ENCODE data around the gene LIMCH1.

The LIMCH1 gene

GRCh38 chr4:41517747-41518146 is 20.2 kb upstream of the LIMCH1 start:
- Histone ChIP-seq H2AK5ac (ENCODE audit: low read depth, low read length) (no peak overlapping the region), H3K4me1 (ENCODE audit: control insufficient read depth in 2 of 2, insufficient read depth in 1 of 2, low read depth in 1 of 2, low read length in 2 of 2) (peaks cover 0 to 3% of the 10 kb centered on the region in 2 donors), H4K8ac (ENCODE audit: low read depth, low read length) (no peak overlapping the region), H3K79me1 (ENCODE audit: low read depth, low read length) (no peaks in the 10 kb centered on the region), H3K23ac (ENCODE audit: low read depth, low read length, poor library complexity) (no peak overlapping the region), H4K91ac (ENCODE audit: low read depth, low read length, poor library complexity) (no peak overlapping the region), H3K27ac (replicated peaks; ENCODE audit: low read length) (no peak overlapping the region), H3K14ac (ENCODE audit: low read length) (no peak overlapping the region), H3K4ac (ENCODE audit: low read length) (no peak overlapping the region), H3K4me2 (ENCODE audit: insufficient read depth, low read length, poor library complexity, severe bottlenecking) (no peak overlapping the region), H2BK15ac (ENCODE audit: low read length) (no peak overlapping the region), H2BK12ac (ENCODE audit: low read length) (no peak overlapping the region), H3K9ac (ENCODE audit: low read depth, low read length, poor library complexity) (no peak overlapping the region), H2AFZ (ENCODE audit: low read length) (no peak overlapping the region), H3K36me3 (replicated peaks in 1 of 2; ENCODE audit: control insufficient read depth in 2 of 2, insufficient read depth in 2 of 2, low read length in 2 of 2) (no peaks in the 10 kb centered on the region), H3K27me3 (ENCODE audit: control insufficient read depth in 3 of 3, insufficient read depth in 3 of 3, low read depth in 1 of 3, low read length in 3 of 3) (no peaks in the 10 kb centered on the region), H2BK120ac (ENCODE audit: low read depth, low read length) (no peak overlapping the region), H2BK5ac (ENCODE audit: low read length) (no peak overlapping the region), H3K9me3 (replicated peaks in 1 of 2; ENCODE audit: control insufficient read depth in 2 of 2, insufficient read depth in 1 of 2, low read depth in 1 of 2, low read length in 2 of 2) (no peaks in the 10 kb centered on the region), H3K18ac (ENCODE audit: low read length) (no peak overlapping the region), H3K4me3 (ENCODE audit: low read length in 2 of 2) (no peak overlapping the region)
- DNase-seq (ENCODE audit: low spot score), result no peak
- no CpG with 5 or more reads among the region's 1 CpG for WGBS, 2 donors (ENCODE audit: extremely low coverage in 2 of 2, insufficient read length in 2 of 2, insufficient replicate concordance in 1 of 2)

GRCh38 chr4:41524425-41524824 is 13.5 kb upstream of the LIMCH1 start:
- Histone ChIP-seq H3K4me3 (ENCODE audit: low read length in 2 of 2) (no peak overlapping the region), H3K18ac (ENCODE audit: low read length) (no peak overlapping the region), H2BK12ac (ENCODE audit: low read length) (no peak overlapping the region), H3K4me2 (ENCODE audit: insufficient read depth, low read length, poor library complexity, severe bottlenecking) (no peak overlapping the region), H3K9ac (ENCODE audit: low read depth, low read length, poor library complexity) (no peak overlapping the region), H3K36me3 (replicated peaks in 1 of 2; ENCODE audit: control insufficient read depth in 2 of 2, insufficient read depth in 2 of 2, low read length in 2 of 2) (no peaks in the 10 kb centered on the region), H3K4ac (ENCODE audit: low read length) (no peak overlapping the region), H2AK5ac (ENCODE audit: low read depth, low read length) (no peak overlapping the region), H2BK15ac (ENCODE audit: low read length) (no peak overlapping the region), H3K79me1 (ENCODE audit: low read depth, low read length) (no peaks in the 10 kb centered on the region), H3K27ac (replicated peaks; ENCODE audit: low read length) (peak overlapping the region; percentile 14), H3K27me3 (ENCODE audit: control insufficient read depth in 3 of 3, insufficient read depth in 3 of 3, low read depth in 1 of 3, low read length in 3 of 3) (no peaks in the 10 kb centered on the region), H4K91ac (ENCODE audit: low read depth, low read length, poor library complexity) (no peak overlapping the region), H3K23ac (ENCODE audit: low read depth, low read length, poor library complexity) (no peak overlapping the region), H3K14ac (ENCODE audit: low read length) (no peak overlapping the region), H2BK120ac (ENCODE audit: low read depth, low read length) (no peak overlapping the region), H2AFZ (ENCODE audit: low read length) (no peak overlapping the region), H4K8ac (ENCODE audit: low read depth, low read length) (no peak overlapping the region), H2BK5ac (ENCODE audit: low read length) (no peak overlapping the region), H3K4me1 (ENCODE audit: control insufficient read depth in 2 of 2, insufficient read depth in 1 of 2, low read depth in 1 of 2, low read length in 2 of 2) (peaks cover 12% of the 10 kb centered on the region in 2 donors), H3K9me3 (replicated peaks in 1 of 2; ENCODE audit: control insufficient read depth in 2 of 2, insufficient read depth in 1 of 2, low read depth in 1 of 2, low read length in 2 of 2) (no peaks in the 10 kb centered on the region)
- no CpG with 5 or more reads among the region's 4 CpGs for WGBS, 2 donors (ENCODE audit: extremely low coverage in 2 of 2, insufficient read length in 2 of 2, insufficient replicate concordance in 1 of 2)
- DNase-seq (ENCODE audit: low spot score), result no peak

- H3K79me1 ChIP-seq (ENCODE audit: low read depth, low read length), result no peaks in the 10 kb centered on the region
- no peak overlapping the region for H2BK5ac ChIP-seq (ENCODE audit: low read length)
- H4K8ac ChIP-seq (ENCODE audit: low read depth, low read length), result no peak overlapping the region
- DNase-seq (ENCODE audit: low spot score), result peak; percentile 75
- no peak overlapping the region for H3K4me3 ChIP-seq (ENCODE audit: low read length in 2 of 2)
- no peaks in the 10 kb centered on the region for H3K27me3 ChIP-seq (ENCODE audit: control insufficient read depth in 3 of 3, insufficient read depth in 3 of 3, low read depth in 1 of 3, low read length in 3 of 3)
- no peak overlapping the region for H2AK5ac ChIP-seq (ENCODE audit: low read depth, low read length)
- no peak overlapping the region for H3K4me2 ChIP-seq (ENCODE audit: insufficient read depth, low read length, poor library complexity, severe bottlenecking)
- no peak overlapping the region for H2BK15ac ChIP-seq (ENCODE audit: low read length)
- H3K4me1 ChIP-seq (ENCODE audit: control insufficient read depth in 2 of 2, insufficient read depth in 1 of 2, low read depth in 1 of 2, low read length in 2 of 2), result peaks cover 12% of the 10 kb centered on the region in 2 donors
- no peaks in the 10 kb centered on the region for H3K9me3 ChIP-seq (replicated peaks in 1 of 2; ENCODE audit: control insufficient read depth in 2 of 2, insufficient read depth in 1 of 2, low read depth in 1 of 2, low read length in 2 of 2)
- H2AFZ ChIP-seq (ENCODE audit: low read length), result peak overlapping the region; percentile 15
- H3K18ac ChIP-seq (ENCODE audit: low read length), result no peak overlapping the region
- no peak overlapping the region for H2BK120ac ChIP-seq (ENCODE audit: low read depth, low read length)
- no peak overlapping the region for H3K4ac ChIP-seq (ENCODE audit: low read length)
- WGBS, 2 donors (ENCODE audit: extremely low coverage in 2 of 2, insufficient read length in 2 of 2, insufficient replicate concordance in 1 of 2), result no CpG with 5 or more reads among the region's 11 CpGs
- no peak overlapping the region for H3K9ac ChIP-seq (ENCODE audit: low read depth, low read length, poor library complexity)
- H3K27ac ChIP-seq (replicated peaks; ENCODE audit: low read length), result no peak overlapping the region
- no peak overlapping the region for H4K91ac ChIP-seq (ENCODE audit: low read depth, low read length, poor library complexity)
- no peak overlapping the region for H3K23ac ChIP-seq (ENCODE audit: low read depth, low read length, poor library complexity)
- no peak overlapping the region for H3K14ac ChIP-seq (ENCODE audit: low read length)
- H2BK12ac ChIP-seq (ENCODE audit: low read length), result no peak overlapping the region
- H3K36me3 ChIP-seq (replicated peaks in 1 of 2; ENCODE audit: control insufficient read depth in 2 of 2, insufficient read depth in 2 of 2, low read length in 2 of 2), result no peaks in the 10 kb centered on the region
Measured at GRCh38 chr4:41525129-41525528, 12.8 kb upstream of the LIMCH1 start.

GRCh38 chr4:41526628-41527027 is 11.3 kb upstream of the LIMCH1 start:
- H3K9me3 ChIP-seq (replicated peaks in 1 of 2; ENCODE audit: control insufficient read depth in 2 of 2, insufficient read depth in 1 of 2, low read depth in 1 of 2, low read length in 2 of 2), result no peaks in the 10 kb centered on the region
- H3K4me3 ChIP-seq (ENCODE audit: low read length in 2 of 2), result no peak overlapping the region
- H3K14ac ChIP-seq (ENCODE audit: low read length), result no peak overlapping the region
- WGBS, 2 donors (ENCODE audit: extremely low coverage in 2 of 2, insufficient read length in 2 of 2, insufficient replicate concordance in 1 of 2), result no CpG with 5 or more reads among the region's 2 CpGs
- H3K18ac ChIP-seq (ENCODE audit: low read length), result no peak overlapping the region
- no peak overlapping the region for H4K8ac ChIP-seq (ENCODE audit: low read depth, low read length)
- no peak overlapping the region for H2BK12ac ChIP-seq (ENCODE audit: low read length)
- no peak overlapping the region for H3K4me2 ChIP-seq (ENCODE audit: insufficient read depth, low read length, poor library complexity, severe bottlenecking)
- DNase-seq (ENCODE audit: low spot score), result no peak
- H3K4me1 ChIP-seq (ENCODE audit: control insufficient read depth in 2 of 2, insufficient read depth in 1 of 2, low read depth in 1 of 2, low read length in 2 of 2), result peaks cover 12 to 14% of the 10 kb centered on the region in 2 donors
- no peak overlapping the region for H2AK5ac ChIP-seq (ENCODE audit: low read depth, low read length)
- H3K79me1 ChIP-seq (ENCODE audit: low read depth, low read length), result no peaks in the 10 kb centered on the region
- H3K27me3 ChIP-seq (ENCODE audit: control insufficient read depth in 3 of 3, insufficient read depth in 3 of 3, low read depth in 1 of 3, low read length in 3 of 3), result no peaks in the 10 kb centered on the region
- no peak overlapping the region for H3K23ac ChIP-seq (ENCODE audit: low read depth, low read length, poor library complexity)
- no peak overlapping the region for H3K27ac ChIP-seq (replicated peaks; ENCODE audit: low read length)
- no peak overlapping the region for H4K91ac ChIP-seq (ENCODE audit: low read depth, low read length, poor library complexity)
- no peak overlapping the region for H2BK5ac ChIP-seq (ENCODE audit: low read length)
- H3K36me3 ChIP-seq (replicated peaks in 1 of 2; ENCODE audit: control insufficient read depth in 2 of 2, insufficient read depth in 2 of 2, low read length in 2 of 2), result no peaks in the 10 kb centered on the region
- H2BK15ac ChIP-seq (ENCODE audit: low read length), result no peak overlapping the region
- no peak overlapping the region for H3K4ac ChIP-seq (ENCODE audit: low read length)
- H2BK120ac ChIP-seq (ENCODE audit: low read depth, low read length), result no peak overlapping the region
- H3K9ac ChIP-seq (ENCODE audit: low read depth, low read length, poor library complexity), result no peak overlapping the region
- no peak overlapping the region for H2AFZ ChIP-seq (ENCODE audit: low read length)
